K562 (cell line): ENCODE measurements around the gene KDM2A. TPM values are rescaled to one million over a fixed set of nuclear protein-coding genes. Genes with fewer than 3 reads are reported as not detected.

Experiments used
- ATAC-seq: fragments of 200-7000 bp; cut with Tn5 transposase; 3 replicates; pipeline ENCODE4 v1.9.1; 2020; ENCODE audit warnings: moderate library complexity
- BruUV-seq: library from RNA; stranded (reverse); fragments of 400-500 nt; replicated peaks from 2 replicates; lab custom pipeline; 2021; lab: Mats Ljungman, UMichigan
- CTCF ChIA-PET: fragments of 300-600 bp; formaldehyde crosslinking; extraction: SDS; loops from one replicate; lab custom pipeline; 2021; ENCODE audit warnings: low intra/inter-chr PET ratio; lab: Yijun Ruan, JAX
- POLR2A ChIA-PET: fragments of 300-600, 350-650 bp; sonication (Branson Sonifier 250); formaldehyde crosslinking; extraction: SDS; loops from one replicate; lab custom pipeline; 2021; ENCODE audit warnings: antibody characterized with exemption, inconsistent platforms; lab: Yijun Ruan, JAX
- DNase-seq, 4 experiments: peaks; one replicate each; pipeline versions ENCODE4 v3.0.0 to v3.0.0-alpha.2; 2011 to 2018; ENCODE audit warnings: low spot score in 3 of 4, mixed read lengths in 3 of 4; ENCODE audit errors: extremely low read depth in 1 of 4
- FAIRE-seq: peaks from 2 replicates; lab custom pipeline; 2011; peaks lifted over from hg19 to GRCh38; lab: Jason Lieb, UNC
- H2AFZ ChIP-seq: 2 replicates; pipeline ENCODE4 v1.6.0; 2011; ENCODE audit warnings: low read depth, low read length, control low read depth, inconsistent platforms
- H3K27ac ChIP-seq: fragments of 200-600 bp; 3 replicates; pipeline ENCODE4 v1.8.0; 2011; ENCODE audit warnings: low read depth, mild to moderate bottlenecking, control low read depth, inconsistent platforms, low read length, moderate library complexity, mixed read lengths; ENCODE audit errors: extremely low read depth
- H3K27me3 ChIP-seq, 2 experiments: fragments of 300-600 bp in 1 of 2; 2 replicates in 1 of 2; 3 replicates in 1 of 2; pipeline versions ENCODE4 v1.6.0 to v1.8.0; 2011; ENCODE audit warnings: inconsistent platforms in 2 of 2, low read length in 2 of 2, mild to moderate bottlenecking in 1 of 2, mixed read lengths in 1 of 2, moderate library complexity in 1 of 2; ENCODE audit not compliant: control insufficient read depth in 2 of 2, insufficient read depth in 2 of 2
- H3K36me3 ChIP-seq: fragments of 300-600 bp; 3 replicates; pipeline ENCODE4 v1.8.0; 2011; ENCODE audit warnings: mild to moderate bottlenecking, low read length, inconsistent platforms; ENCODE audit not compliant: control insufficient read depth, insufficient read depth
- H3K4me1 ChIP-seq, 2 experiments: fragments of 200-600 bp in 1 of 2; replicated peaks in 1 of 2; 2 replicates in 1 of 2; 3 replicates in 1 of 2; pipeline versions ENCODE4 v1.5.1 to v1.8.0; 2011; ENCODE audit warnings: inconsistent platforms in 2 of 2, low read length in 2 of 2, mild to moderate bottlenecking in 1 of 2, mixed read lengths in 1 of 2, moderate library complexity in 1 of 2; ENCODE audit not compliant: control insufficient read depth in 2 of 2, insufficient read depth in 2 of 2
- H3K4me2 ChIP-seq: 2 replicates; pipeline ENCODE4 v1.6.1; 2011; ENCODE audit warnings: low read length, control low read depth, inconsistent platforms, mixed read lengths; ENCODE audit not compliant: insufficient read depth
- H3K4me3 ChIP-seq: fragments of 200-600 bp; sonication (generic), shearing (Covaris generic); 2 replicates; pipeline ENCODE4 v1.5.1; 2016; ENCODE audit warnings: control low read depth, inconsistent platforms
- H3K79me2 ChIP-seq: fragments of 200-600 bp; 3 replicates; pipeline ENCODE4 v1.8.0; 2011; ENCODE audit warnings: low read length, inconsistent platforms; ENCODE audit not compliant: control insufficient read depth, insufficient read depth
- H3K9ac ChIP-seq, 2 experiments: 2 replicates each; pipeline versions ENCODE4 v1.6.0 to v1.6.1; 2011; ENCODE audit warnings: low read depth in 2 of 2, low read length in 2 of 2, control low read depth in 1 of 2, inconsistent platforms in 1 of 2, mild to moderate bottlenecking in 1 of 2, mixed read lengths in 1 of 2; ENCODE audit not compliant: insufficient read depth in 1 of 2
- H3K9me1 ChIP-seq: one replicate; pipeline ENCODE4 v1.6.0; 2011; ENCODE audit warnings: inconsistent platforms, mild to moderate bottlenecking, low read length, moderate library complexity; ENCODE audit not compliant: control insufficient read depth, insufficient read depth
- H3K9me3 ChIP-seq: replicated peaks from 2 replicates; pipeline ENCODE4 v1.5.1; 2011; ENCODE audit warnings: low read depth, low read length, inconsistent platforms; ENCODE audit not compliant: control insufficient read depth, insufficient read depth
- H4K20me1 ChIP-seq: replicated peaks from 2 replicates; pipeline ENCODE4 v1.6.1; 2011; ENCODE audit warnings: low read length, inconsistent platforms, mixed read lengths; ENCODE audit not compliant: control insufficient read depth, insufficient read depth
- ASH1L ChIP-seq: fragments of 450-650 bp; IDR thresholded peaks from 2 replicates; pipeline ENCODE4 v1.6.1; 2018; ENCODE audit warnings: borderline replicate concordance, mild to moderate bottlenecking, low read depth; ENCODE audit not compliant: partially characterized antibody
- CBX1 ChIP-seq: sonication (generic); IDR thresholded peaks from 2 replicates; pipeline ENCODE4 v1.6.1; 2016; ENCODE audit warnings: antibody characterized with exemption, low read depth, mild to moderate bottlenecking
- CEBPG ChIP-seq, 3 experiments: fragments of 200-800 bp in 1 of 3; sonication (Bioruptor generic) in 1 of 3; sonication (generic) in 1 of 3; formaldehyde crosslinking in 1 of 3; IDR thresholded peaks in 2 of 3; conservative IDR thresholded peaks in 1 of 3; 2 replicates each; pipeline versions ENCODE4 v1.6.1 to v1.8.0; 2016 to 2022; ENCODE audit warnings: missing compliant biosample characterization in 2 of 3, missing genetic modification characterization in 2 of 3, mild to moderate bottlenecking in 1 of 3, missing genetic modification reagents in 1 of 3
- ESRRB ChIP-seq: fragments of 250-450 bp; sonication (Bioruptor Pico); IDR thresholded peaks from 2 replicates; pipeline ENCODE4 v1.5.0; 2020; ENCODE audit warnings: mild to moderate bottlenecking, moderate library complexity, borderline replicate concordance
- HNRNPLL ChIP-seq: fragments of 200-400 bp; formaldehyde crosslinking; IDR thresholded peaks from 2 replicates; pipeline ENCODE4 v1.6.1; 2017; ENCODE audit warnings: low read length, low read depth, mild to moderate bottlenecking; ENCODE audit not compliant: poor library complexity, severe bottlenecking
- IRF2 ChIP-seq: sonication (generic); formaldehyde crosslinking; IDR thresholded peaks from 2 replicates; pipeline ENCODE4 v1.8.1; 2022; ENCODE audit warnings: mild to moderate bottlenecking, missing genetic modification reagents
- KDM2B ChIP-seq: fragments of 250-450 bp; sonication (Bioruptor Pico); IDR thresholded peaks from 2 replicates; pipeline ENCODE4 v1.8.0; 2021; ENCODE audit warnings: mild to moderate bottlenecking, moderate library complexity
- NR2C2 ChIP-seq, 2 experiments: fragments of 200-800 bp in 1 of 2; sonication (Bioruptor generic) in 1 of 2; sonication (generic) in 1 of 2; formaldehyde crosslinking in 1 of 2; IDR thresholded peaks; 2 replicates each; pipeline versions ENCODE4 v1.6.1 to v1.8.0; 2016 to 2022; ENCODE audit warnings: mild to moderate bottlenecking in 1 of 2, missing compliant biosample characterization in 1 of 2, missing genetic modification characterization in 1 of 2, missing genetic modification reagents in 1 of 2
- PHTF2 ChIP-seq: fragments of 250-450 bp; sonication (Bioruptor Pico); IDR thresholded peaks from 2 replicates; pipeline ENCODE4 v1.5.0; 2021; ENCODE audit warnings: mild to moderate bottlenecking
- POLR2B ChIP-seq: fragments of 450-650 bp; IDR thresholded peaks from 2 replicates; pipeline ENCODE4 v1.6.1; 2018; ENCODE audit warnings: low read depth; ENCODE audit not compliant: partially characterized antibody
- POLR2G ChIP-seq: fragments of 200-400 bp; formaldehyde crosslinking; IDR thresholded peaks from 2 replicates; pipeline ENCODE4 v1.6.1; 2017; ENCODE audit warnings: low read depth, mild to moderate bottlenecking, antibody characterized with exemption, low read length, moderate library complexity
- SAFB2 ChIP-seq: fragments of 200-400 bp; formaldehyde crosslinking; IDR thresholded peaks from 2 replicates; pipeline ENCODE4 v1.6.1; 2018; ENCODE audit warnings: borderline replicate concordance, low read length, low read depth, moderate library complexity; ENCODE audit not compliant: severe bottlenecking
- TBL1XR1 ChIP-seq, 2 experiments: IDR thresholded peaks; 2 replicates each; pipeline ENCODE4 v1.6.1; 2012; ENCODE audit warnings: improper control_type of control experiment in 2 of 2, low read length in 2 of 2, mild to moderate bottlenecking in 1 of 2
- TOE1 ChIP-seq, 2 experiments: fragments of 450-650 bp in 1 of 2; sonication (generic) in 1 of 2; formaldehyde crosslinking in 1 of 2; IDR thresholded peaks; 2 replicates each; pipeline versions ENCODE4 v1.7.1 to v1.8.0; 2016 to 2022; ENCODE audit warnings: borderline replicate concordance in 2 of 2, mild to moderate bottlenecking in 2 of 2, antibody characterized with exemption in 1 of 2, inconsistent platforms in 1 of 2, low read depth in 1 of 2, missing genetic modification reagents in 1 of 2, moderate library complexity in 1 of 2
- TRIM24 ChIP-seq, 2 experiments: fragments of 450-650 bp; IDR thresholded peaks; 2 replicates each; pipeline ENCODE4 v1.6.1; 2016
- WGBS: fragments of 100-300 bp; shearing (Covaris generic); methylation state at CpG from one replicate; pipeline ENCODE4 v1.1.6; 2016; ENCODE audit warnings: low coverage, mixed read lengths; ENCODE audit not compliant: insufficient coverage; ENCODE audit errors: missing lambda C conversion rate; 5-methylcytosine and 5-hydroxymethylcytosine counted together
- in situ Hi-C: fragments of 300-500 bp; cut with MboI; formaldehyde crosslinking; loops from 4 replicates; pipeline ENCODE4 v1.15.0; 2018; ENCODE audit warnings: inconsistent platforms, mixed read lengths
- intact Hi-C: fragments of 100-400 bp; cut with micrococcal nuclease; formaldehyde crosslinking; loops from 2 replicates; pipeline ENCODE4 v1.14.2; 2022
- polyA plus RNA-seq, 8 experiments: library from polyadenylated mRNA; depleted of rRNA in 4 of 8; stranded (reverse) in 5 of 8; unstranded in 3 of 8; fragments of >200 nt; fragmentation: Nextera tagmentation in 2 of 8; fragmentation: Illumina TruSeq in 1 of 8; extraction: Ambion mirVana in 2 of 8; extraction: Trizol in 1 of 8; gene quantifications; 2 replicates each; pipeline versions ENCODE4 v1.2.1 to v1.2.3, GENCODE V29; 2011 to 2014; ENCODE audit warnings: inconsistent platforms in 1 of 8, missing spikeins in 1 of 8
- total RNA-seq, 7 experiments: library from RNA; depleted of rRNA in 6 of 7; stranded (reverse); fragments of >200 nt in 6 of 7; fragmentation: Illumina TruSeq in 2 of 7; extraction: Trizol in 2 of 7; gene quantifications; 2 replicates each; pipeline versions ENCODE4 v1.2.1 to v1.2.3, GENCODE V29; 2011 to 2021; ENCODE audit warnings: low replicate concordance in 1 of 7

KDM2A gene
- total and polyA plus RNA-seq, 9 of the 15 experiments (the other 6 are each of a cell fraction or from before 2014, with no cell fraction given): 5.0 to 39.3 (median 21.3) TPM

DNA sequence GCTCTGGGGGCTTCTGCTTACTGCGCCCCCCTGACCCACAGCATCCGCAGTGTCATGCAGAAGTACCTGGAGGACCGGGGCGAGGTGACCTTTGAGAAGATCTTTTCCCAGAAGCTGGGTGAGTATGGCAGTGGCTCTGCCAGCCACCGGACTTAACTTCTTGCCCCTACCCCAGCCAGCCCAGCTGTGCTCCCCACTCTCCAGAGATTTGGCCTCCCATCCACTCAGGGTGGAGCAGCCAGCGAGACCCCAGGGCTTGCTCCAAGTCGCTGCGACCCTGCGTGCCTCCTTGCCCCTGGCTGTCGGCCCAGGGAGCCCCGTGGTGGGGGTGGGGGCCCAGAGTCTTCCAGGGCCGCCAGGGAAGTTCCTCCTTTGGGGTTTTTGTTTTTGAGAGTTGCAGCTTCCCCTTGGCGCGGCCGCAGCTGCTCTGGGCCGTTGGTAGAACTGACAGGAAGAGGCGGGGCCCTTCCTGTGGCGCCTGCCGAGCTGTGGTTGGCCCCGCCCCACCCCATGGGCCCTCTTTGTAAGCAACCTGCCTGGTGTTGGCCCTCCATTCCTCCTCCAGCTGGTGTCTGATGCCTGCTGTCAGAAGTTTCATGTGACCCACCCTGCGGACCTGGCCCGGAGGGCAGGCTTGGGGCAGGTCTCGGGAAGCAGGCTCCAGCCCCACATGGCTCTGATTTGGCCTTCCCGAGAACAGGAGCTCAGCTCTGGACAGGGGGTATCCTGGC is 158.3 kb downstream of the KDM2A start (continued):
- TF ChIP-seq CEBPG (CRISPR knock-in tag; IDR thresholded peaks at IDR 0.05) (peak; percentile 38; the same call in 1 of the 2 replicates), CEBPG (tag; conservative IDR thresholded peaks at IDR 0.05 in 1 of 2, IDR thresholded peaks at IDR 0.05 in 1 of 2) (no peak), POLR2B (peak; percentile 60), KDM2B (no peak), NR2C2 (CRISPR knock-in tag; IDR thresholded peaks at IDR 0.05) (no peak; the same call in 1 of the 2 replicates), NR2C2 (tag; IDR thresholded peaks at IDR 0.05) (peak; percentile 78), TBL1XR1 (IDR thresholded peaks at IDR 0.05; ENCODE audit: low read length in 2 of 2) (peak in 1 of 2 experiments; percentile 47; a peak in 1 of 4 replicates), TRIM24 (IDR thresholded peaks at IDR 0.05) (peak in 1 of 2 experiments; percentile 39; a peak in 1 of 4 replicates)

- FAIRE-seq (no peak), ATAC-seq (no peak), DNase-seq (no peak)
- Histone ChIP-seq H2AFZ (no peak overlapping the region), H3K4me1 (peaks cover 27 to 83% of the 10 kb centered on the region in 2 experiments), H3K4me3 (peak overlapping the region; percentile 37; the same call in 1 of the 2 replicates), H3K36me3 (peaks cover 81% of the 10 kb centered on the region; the same call in 2 of the 3 replicates), H3K79me2 (peaks cover 59% of the 10 kb centered on the region), H3K9me3 (no peaks in the 10 kb centered on the region), H4K20me1 (no peaks in the 10 kb centered on the region), H3K27ac (peak overlapping the region; percentile 95), H3K4me2 (peak overlapping the region; percentile 82), H3K9ac (peak overlapping the region; percentile 82 to 93), H3K9me1 (no peaks in the 10 kb centered on the region), H3K27me3 (no peaks in the 10 kb centered on the region)
- POLR2A ChIA-PET: interaction anchor here (0.5 to 2.1 kb wide), 8 partner anchors 8 to 27 kb away, joined by 3 to 29 read pairs (median 5); partner anchors contain the start of gene ANKRD13D
- BruUV-seq: no TSS peak
- in situ Hi-C loops: loop anchor here (5.0 kb wide), 1 partner anchor 34 kb away; no protein-coding TSS in a partner anchor
- intact Hi-C loops: no loop called here
- WGBS: 87% methylated on average over 13 of the region's 14 CpGs
- 0 out of 2 replicates have a peak, but pooled peaks have one; percentile 0 for TF ChIP-seq CBX1
- TF ChIP-seq ESRRB (CRISPR knock-in tag): no peak
- no peak for TF ChIP-seq SAFB2
- peak; percentile 5 for TF ChIP-seq HNRNPLL
- 0 out of 2 replicates have a peak, but pooled peaks have one; percentile 13 for TF ChIP-seq IRF2
- no peak for TF ChIP-seq ASH1L
- 0 out of 2 replicates have a peak, but pooled peaks have one; percentile 50 for TF ChIP-seq POLR2G
- 0 out of 2 replicates have a peak, but pooled peaks have one; percentile 28 for TF ChIP-seq PHTF2
- no peak for TF ChIP-seq TOE1 (IDR thresholded peaks at IDR 0.05; ENCODE audit: borderline replicate concordance)
- no peak for TF ChIP-seq TOE1 (CRISPR knock-in tag; IDR thresholded peaks at IDR 0.05; ENCODE audit: borderline replicate concordance, low read depth)
- CTCF ChIA-PET: interaction anchor here (0.9 kb wide), 1 partner anchor 40 kb away, joined by 3 read pairs; no protein-coding TSS in a partner anchor
These were observed 159.3 kb downstream of the KDM2A start for GRCh38 chr11:67278135-67278938.
